Neuronal stem cell (in vitro differentiated cells): ENCODE measurements around the gene ZBTB39.
"Not testable (repeated sequence)": the region's sequence is repeated elsewhere in the genome, so short reads cannot be mapped to it uniquely, and the experiment has no call there.

ENCODE experiments used
- DNase-seq: peaks from one replicate; pipeline ENCODE4 v3.0.0-alpha.2; 2013; ENCODE audit warnings: low spot score
- H2AFZ ChIP-seq: one replicate; pipeline ENCODE4 v1.6.1; 2013; ENCODE audit warnings: mild to moderate bottlenecking, low read length, inconsistent platforms
- H2AK5ac ChIP-seq: 2 replicates; pipeline ENCODE4 v1.6.1; 2013; ENCODE audit warnings: low read depth, mild to moderate bottlenecking, inconsistent platforms, low read length, moderate library complexity, mixed read lengths
- H2BK120ac ChIP-seq: 2 replicates; pipeline ENCODE4 v1.6.1; 2013; ENCODE audit warnings: low read depth, mild to moderate bottlenecking, inconsistent platforms, low read length, moderate library complexity, mixed read lengths
- H2BK12ac ChIP-seq: one replicate; pipeline ENCODE4 v1.6.1; 2013; ENCODE audit warnings: low read length, inconsistent platforms
- H2BK15ac ChIP-seq: 2 replicates; pipeline ENCODE4 v1.6.1; 2013; ENCODE audit warnings: mild to moderate bottlenecking, low read length, inconsistent platforms, mixed read lengths
- H2BK5ac ChIP-seq: one replicate; pipeline ENCODE4 v1.6.1; 2013; ENCODE audit warnings: inconsistent platforms, mild to moderate bottlenecking, low read length, moderate library complexity
- H3K14ac ChIP-seq: one replicate; pipeline ENCODE4 v1.6.1; 2013; ENCODE audit warnings: low read length, inconsistent platforms
- H3K18ac ChIP-seq: 2 replicates; pipeline ENCODE4 v1.6.1; 2013; ENCODE audit warnings: low read length, inconsistent platforms
- H3K23ac ChIP-seq: 2 replicates; pipeline ENCODE4 v1.6.1; 2013; ENCODE audit warnings: low read depth, mild to moderate bottlenecking, mixed read lengths, low read length, inconsistent platforms; ENCODE audit not compliant: poor library complexity
- H3K27ac ChIP-seq: replicated peaks from 3 replicates; pipeline ENCODE4 v1.5.1; 2013; ENCODE audit warnings: low read length, inconsistent platforms
- H3K27me3 ChIP-seq, 3 experiments: 2 replicates each; pipeline ENCODE4 v1.6.1; 2013; ENCODE audit warnings: low read length in 3 of 3, mild to moderate bottlenecking in 2 of 3, inconsistent platforms in 1 of 3, low read depth in 1 of 3, mixed read lengths in 1 of 3, moderate library complexity in 1 of 3; ENCODE audit not compliant: control insufficient read depth in 3 of 3, insufficient read depth in 3 of 3
- H3K36me3 ChIP-seq, 2 donors: replicated peaks in 1 of 2; 2 replicates each; pipeline ENCODE4 v1.6.1; 2013; ENCODE audit warnings: low read length in 2 of 2; ENCODE audit not compliant: control insufficient read depth in 2 of 2, insufficient read depth in 2 of 2
- H3K4ac ChIP-seq: 2 replicates; pipeline ENCODE4 v1.6.1; 2013; ENCODE audit warnings: inconsistent platforms, mild to moderate bottlenecking, low read length, moderate library complexity
- H3K4me1 ChIP-seq, 2 donors: 1 replicate in 1 of 2; 2 replicates in 1 of 2; pipeline ENCODE4 v1.6.1; 2013; ENCODE audit warnings: low read length in 2 of 2, low read depth in 1 of 2; ENCODE audit not compliant: control insufficient read depth in 2 of 2, insufficient read depth in 1 of 2
- H3K4me2 ChIP-seq: one replicate; pipeline ENCODE4 v1.6.1; 2013; ENCODE audit warnings: mild to moderate bottlenecking, low read length, inconsistent platforms; ENCODE audit not compliant: insufficient read depth, poor library complexity, severe bottlenecking
- H3K4me3 ChIP-seq, 2 donors: 2 replicates each; pipeline ENCODE4 v1.5.1; 2013; ENCODE audit warnings: low read length in 2 of 2, mild to moderate bottlenecking in 2 of 2, inconsistent platforms in 1 of 2, moderate library complexity in 1 of 2
- H3K79me1 ChIP-seq: one replicate; pipeline ENCODE4 v1.6.1; 2013; ENCODE audit warnings: low read depth, mild to moderate bottlenecking, inconsistent platforms, low read length, moderate library complexity
- H3K9ac ChIP-seq: one replicate; pipeline ENCODE4 v1.6.1; 2013; ENCODE audit warnings: mild to moderate bottlenecking, low read depth, low read length, inconsistent platforms; ENCODE audit not compliant: poor library complexity
- H3K9me3 ChIP-seq, 2 donors: replicated peaks in 1 of 2; 2 replicates each; pipeline versions ENCODE3 to v1.6.1; 2013; ENCODE audit warnings: low read length in 2 of 2, mild to moderate bottlenecking in 2 of 2, inconsistent platforms in 1 of 2, low read depth in 1 of 2, mixed read lengths in 1 of 2, moderate library complexity in 1 of 2; ENCODE audit not compliant: control insufficient read depth in 2 of 2, insufficient read depth in 1 of 2
- H4K8ac ChIP-seq: one replicate; pipeline ENCODE4 v1.6.1; 2013; ENCODE audit warnings: low read depth, mild to moderate bottlenecking, inconsistent platforms, low read length, moderate library complexity
- H4K91ac ChIP-seq: one replicate; pipeline ENCODE4 v1.6.1; 2013; ENCODE audit warnings: low read length, low read depth, mild to moderate bottlenecking, inconsistent platforms; ENCODE audit not compliant: poor library complexity
- WGBS, 2 donors: extraction: QIAGEN DNeasy Blood & Tissue Kit; methylation state at CpG; one replicate each; pipeline ENCODE4 v1.1.7; 2013; ENCODE audit warnings: missing lambda C conversion rate in 2 of 2, mixed read lengths in 1 of 2; ENCODE audit not compliant: insufficient read length in 2 of 2, insufficient replicate concordance in 1 of 2; ENCODE audit errors: extremely low coverage in 2 of 2; 5-methylcytosine and 5-hydroxymethylcytosine counted together

Gene ZBTB39

GRCh38 chr12:56985714-56986113 is 20.6 kb downstream of the ZBTB39 start:
- H3K4me2 ChIP-seq, H4K8ac ChIP-seq, H2BK12ac ChIP-seq, H4K91ac ChIP-seq, H2BK120ac ChIP-seq, DNase-seq, H2BK15ac ChIP-seq, H3K27me3 ChIP-seq, H3K14ac ChIP-seq, H2AFZ ChIP-seq, H3K18ac ChIP-seq, H3K27ac ChIP-seq, H3K4me1 ChIP-seq, H3K36me3 ChIP-seq, H2BK5ac ChIP-seq, H2AK5ac ChIP-seq, H3K79me1 ChIP-seq, H3K23ac ChIP-seq, H3K9ac ChIP-seq, H3K9me3 ChIP-seq, H3K4ac ChIP-seq, H3K4me3 ChIP-seq: not testable (repeated sequence)
- no CpG with 5 or more reads among the region's 6 CpGs for WGBS, 2 donors

GRCh38 chr12:56983386-56983785 is 23.0 kb downstream of the ZBTB39 start:
- Histone ChIP-seq H3K4me2 (no peak overlapping the region), H2BK5ac (no peak overlapping the region), H3K79me1 (no peaks in the 10 kb centered on the region), H3K4me3 (no peak overlapping the region), H3K27ac (no peak overlapping the region), H2AK5ac (no peak overlapping the region), H2BK12ac (no peak overlapping the region), H3K4ac (no peak overlapping the region), H4K91ac (no peak overlapping the region), H3K4me1 (no peaks in the 10 kb centered on the region), H2BK15ac (no peak overlapping the region), H3K9me3 (no peaks in the 10 kb centered on the region), H2BK120ac (no peak overlapping the region), H2AFZ (no peak overlapping the region), H3K9ac (no peak overlapping the region), H3K27me3 (no peaks in the 10 kb centered on the region), H3K23ac (no peak overlapping the region), H4K8ac (no peak overlapping the region), H3K36me3 (peaks cover 0 to 3% of the 10 kb centered on the region in 2 donors), H3K18ac (no peak overlapping the region), H3K14ac (no peak overlapping the region)
- WGBS, 2 donors: no CpG with 5 or more reads among the region's 4 CpGs
- DNase-seq: no peak

GRCh38 chr12:56982578-56983236 is 23.6 kb downstream of the ZBTB39 start:
- H3K4ac ChIP-seq, H2BK5ac ChIP-seq, H3K4me1 ChIP-seq, H3K36me3 ChIP-seq, H3K18ac ChIP-seq, H3K4me3 ChIP-seq, H3K79me1 ChIP-seq, H4K8ac ChIP-seq, H2BK120ac ChIP-seq, H3K9me3 ChIP-seq, H3K27me3 ChIP-seq, H3K4me2 ChIP-seq, DNase-seq, H3K23ac ChIP-seq, H2AFZ ChIP-seq, H2AK5ac ChIP-seq, H2BK12ac ChIP-seq, H4K91ac ChIP-seq, H2BK15ac ChIP-seq, H3K27ac ChIP-seq, H3K14ac ChIP-seq, H3K9ac ChIP-seq: not testable (repeated sequence)
- no CpG with 5 or more reads among the region's 3 CpGs for WGBS, 2 donors

GRCh38 chr12:56980941-56981530 is 25.3 kb downstream of the ZBTB39 start:
- Histone ChIP-seq H4K8ac (no peak overlapping the region), H3K79me1 (no peaks in the 10 kb centered on the region), H3K14ac (no peak overlapping the region), H3K9ac (no peak overlapping the region), H3K4me1 (no peaks in the 10 kb centered on the region), H3K18ac (no peak overlapping the region), H4K91ac (peak overlapping the region; percentile 11), H3K9me3 (no peaks in the 10 kb centered on the region), H2BK12ac (no peak overlapping the region), H2BK5ac (no peak overlapping the region), H3K36me3 (peaks cover 0 to 3% of the 10 kb centered on the region in 2 donors), H3K4me2 (no peak overlapping the region), H3K23ac (no peak overlapping the region), H2AK5ac (no peak overlapping the region), H2BK120ac (no peak overlapping the region), H3K4ac (no peak overlapping the region), H3K27ac (no peak overlapping the region), H3K4me3 (no peak overlapping the region), H2BK15ac (no peak overlapping the region), H3K27me3 (no peaks in the 10 kb centered on the region), H2AFZ (no peak overlapping the region)
- WGBS, 2 donors: no CpG with 5 or more reads among the region's 4 CpGs
- DNase-seq: no peak
